ENCODE results near the gene HECTD1.
"Not testable (repeated sequence)": the region's sequence is repeated elsewhere in the genome, so short reads cannot be mapped to it uniquely, and the experiment has no call there.

The HECTD1 gene

DNA sequence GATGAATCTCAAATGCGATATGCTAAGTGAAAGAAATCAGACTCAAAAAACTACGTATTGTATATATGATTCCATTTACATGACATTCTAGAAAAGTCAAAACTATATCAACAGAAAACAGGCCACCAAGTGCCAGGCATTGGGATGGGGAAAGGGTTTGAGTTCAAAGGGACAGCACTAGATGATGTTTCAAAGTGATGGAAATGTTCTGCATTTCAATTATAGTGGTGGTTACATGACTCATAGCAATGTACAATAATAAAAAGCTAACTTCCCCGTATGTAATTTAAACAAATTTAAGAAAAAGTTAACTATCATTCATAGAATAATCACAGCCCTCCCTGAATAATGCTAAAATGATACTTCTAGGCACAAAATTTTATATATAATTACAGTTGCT, 13.5 kb downstream of the HECTD1 start:
- no peak for DNase-seq (ENCODE audit: low read depth)

DNA sequence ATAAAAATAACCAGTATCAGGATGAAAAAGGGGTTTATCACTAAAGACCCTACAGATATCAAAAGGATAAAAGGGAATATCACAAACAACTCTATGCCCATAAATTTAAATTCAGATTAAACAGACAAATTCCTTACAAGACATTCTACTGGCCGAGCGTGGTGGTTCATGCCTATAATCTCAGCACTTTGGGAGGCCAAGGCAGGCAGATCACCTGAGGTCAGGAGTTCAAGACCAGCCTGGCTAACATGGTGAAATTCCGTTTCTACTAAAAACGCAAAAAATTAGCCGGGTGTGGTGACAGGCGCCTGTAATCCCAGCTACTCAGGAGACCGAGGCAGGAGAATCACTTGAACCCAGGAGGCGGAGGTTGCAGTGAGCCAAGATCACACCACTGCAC, 15.0 kb downstream of the HECTD1 start:
- DNase-seq (ENCODE audit: low read depth): not testable (repeated sequence)

DNA sequence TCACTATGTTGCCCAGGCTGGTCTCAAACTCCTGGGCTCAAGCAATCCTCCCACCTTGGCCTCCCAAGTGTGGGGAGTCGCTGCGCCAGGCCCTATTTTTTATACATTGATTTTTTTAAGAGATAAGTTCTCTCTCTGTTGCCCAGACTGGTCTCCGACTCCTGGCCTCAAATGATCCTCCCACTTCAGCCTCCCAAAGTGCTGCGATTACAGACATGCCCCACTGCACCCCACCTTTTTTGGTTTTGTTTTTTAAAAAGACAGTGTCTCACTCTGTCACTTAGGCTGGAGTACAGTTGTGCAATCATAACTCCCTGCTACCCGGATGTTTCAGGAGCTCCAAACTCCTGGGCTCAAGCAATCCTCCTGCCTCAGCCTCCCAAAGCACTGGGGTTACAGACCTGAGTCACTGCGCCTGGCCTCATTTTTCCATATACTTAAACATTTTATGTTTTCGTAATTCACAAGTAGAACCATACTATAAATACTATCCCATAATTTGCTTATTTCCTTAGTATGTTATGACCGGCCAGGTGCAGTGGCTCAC, 16.8 kb downstream of the HECTD1 start:
- no peak for DNase-seq (ENCODE audit: low read depth)

DNA sequence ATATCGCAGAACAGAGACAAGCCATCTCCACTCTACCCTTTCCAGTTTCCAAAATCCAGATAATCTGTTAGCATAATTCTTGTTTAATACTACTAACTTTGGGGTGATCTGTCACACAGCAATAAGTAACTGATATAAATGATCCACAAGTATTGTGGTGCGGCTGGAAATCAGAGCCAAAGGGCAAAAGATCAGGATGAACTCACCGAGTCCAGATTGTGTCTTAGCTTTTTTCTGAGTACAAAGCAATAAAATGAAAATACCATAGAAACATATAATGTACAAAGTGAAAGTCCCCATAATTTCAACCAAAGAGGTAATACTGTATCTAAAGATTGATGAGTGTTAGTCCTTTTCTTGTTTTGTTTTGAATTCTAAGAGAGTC, 17.4 kb downstream of the HECTD1 start:
- no peak for DNase-seq (ENCODE audit: low read depth)

DNA sequence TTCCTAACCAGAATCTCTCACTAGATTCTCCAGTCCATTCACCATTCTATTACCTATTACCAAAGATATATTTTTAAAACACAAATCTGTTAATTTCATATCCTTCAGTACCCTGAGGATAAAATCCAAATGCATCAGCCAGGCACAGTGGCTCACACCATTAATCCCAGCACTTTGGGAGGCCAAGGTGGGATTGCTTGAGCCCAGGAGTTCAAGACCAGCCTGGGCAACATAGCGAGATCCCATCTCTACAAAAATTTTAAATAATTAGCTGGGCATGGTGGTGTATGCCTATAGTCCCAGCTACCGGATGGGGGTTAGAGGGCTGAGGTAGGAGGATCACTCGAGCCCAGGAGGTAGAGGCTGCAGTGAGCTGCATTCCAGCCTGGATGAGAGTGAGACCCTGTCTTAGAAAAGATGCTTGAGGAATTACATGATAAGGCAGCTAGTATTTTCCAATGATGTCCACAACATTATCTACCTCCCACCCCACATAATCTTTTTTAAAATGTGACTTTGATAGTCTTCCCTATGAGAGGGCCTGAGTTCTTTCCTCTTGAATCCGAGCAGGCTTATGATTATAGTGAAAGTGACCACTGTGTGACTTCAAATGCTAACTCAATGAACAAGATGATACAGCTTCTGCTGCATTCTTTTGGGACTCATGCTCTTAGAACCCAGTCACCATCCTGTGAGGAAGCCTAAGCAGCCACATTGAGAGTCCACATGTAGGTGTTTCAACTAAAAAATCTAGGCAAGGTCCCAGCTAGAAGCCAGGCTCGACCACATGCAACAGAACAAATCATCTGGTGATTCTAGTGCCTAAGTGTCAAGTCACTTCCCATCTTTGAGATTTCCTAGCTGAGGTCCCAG, 18.0 kb downstream of the HECTD1 start:
- DNase-seq (ENCODE audit: low read depth): no peak

DNA sequence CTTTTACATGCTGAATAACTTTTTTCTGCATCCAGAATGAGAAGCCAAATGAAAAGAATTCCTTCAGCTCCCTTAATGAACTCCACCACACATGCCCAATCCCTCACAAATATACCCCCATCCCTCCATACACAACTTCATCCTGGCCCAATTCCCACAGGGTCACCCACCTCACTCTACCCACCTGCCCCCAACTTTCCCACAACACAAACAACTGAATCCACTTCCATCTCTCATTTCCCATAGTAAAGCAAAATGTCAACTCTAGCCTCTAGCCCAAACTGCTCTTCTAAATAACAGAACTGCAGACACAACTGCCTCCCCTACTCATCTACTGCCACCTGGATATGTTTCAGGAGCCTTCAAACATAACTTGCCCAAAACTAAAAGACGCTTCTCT, 18.8 kb downstream of the HECTD1 start:
- no peak for DNase-seq (ENCODE audit: low read depth)

DNA sequence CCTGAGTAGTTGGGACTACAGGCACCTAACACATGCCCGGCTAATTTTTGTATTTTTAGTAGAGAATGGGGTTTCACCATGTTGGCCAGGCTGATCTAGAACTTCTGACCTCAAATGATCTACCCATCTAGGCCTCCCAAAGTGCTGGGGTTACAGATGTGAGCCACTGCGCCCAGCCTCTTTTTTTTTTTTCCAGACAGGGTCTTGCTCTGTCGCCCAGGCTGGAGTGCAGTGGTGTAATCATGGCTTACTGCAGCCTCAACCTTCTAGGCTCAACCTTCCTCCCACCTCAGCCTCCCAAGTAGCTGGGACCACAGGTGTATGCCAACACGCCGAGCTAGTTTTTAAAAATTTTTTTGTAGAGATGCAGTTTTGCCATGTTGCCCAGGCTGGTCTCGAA, 25.6 kb downstream of the HECTD1 start:
- not testable (repeated sequence) for DNase-seq (ENCODE audit: low read depth)

DNA sequence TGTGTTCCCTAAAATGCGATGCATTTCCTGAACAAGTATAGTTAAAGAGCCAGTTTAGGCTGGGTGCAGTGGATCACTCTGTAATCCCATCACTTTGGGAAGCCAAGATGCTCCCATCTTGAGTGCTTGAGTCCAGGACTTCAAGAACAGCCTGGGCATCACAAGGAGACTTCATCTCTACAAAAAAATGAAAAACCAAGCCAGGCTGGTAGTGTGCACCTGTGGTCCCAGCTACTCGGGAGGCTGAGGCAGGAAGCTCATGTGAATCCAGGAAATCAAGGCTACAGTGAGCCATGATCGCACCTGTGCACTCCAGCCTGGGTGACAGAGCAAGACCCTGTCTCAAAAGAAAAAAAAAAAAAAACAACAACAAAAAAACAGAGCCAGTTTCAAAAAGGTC, 26.3 kb downstream of the HECTD1 start:
- DNase-seq (ENCODE audit: low read depth): no peak

DNA sequence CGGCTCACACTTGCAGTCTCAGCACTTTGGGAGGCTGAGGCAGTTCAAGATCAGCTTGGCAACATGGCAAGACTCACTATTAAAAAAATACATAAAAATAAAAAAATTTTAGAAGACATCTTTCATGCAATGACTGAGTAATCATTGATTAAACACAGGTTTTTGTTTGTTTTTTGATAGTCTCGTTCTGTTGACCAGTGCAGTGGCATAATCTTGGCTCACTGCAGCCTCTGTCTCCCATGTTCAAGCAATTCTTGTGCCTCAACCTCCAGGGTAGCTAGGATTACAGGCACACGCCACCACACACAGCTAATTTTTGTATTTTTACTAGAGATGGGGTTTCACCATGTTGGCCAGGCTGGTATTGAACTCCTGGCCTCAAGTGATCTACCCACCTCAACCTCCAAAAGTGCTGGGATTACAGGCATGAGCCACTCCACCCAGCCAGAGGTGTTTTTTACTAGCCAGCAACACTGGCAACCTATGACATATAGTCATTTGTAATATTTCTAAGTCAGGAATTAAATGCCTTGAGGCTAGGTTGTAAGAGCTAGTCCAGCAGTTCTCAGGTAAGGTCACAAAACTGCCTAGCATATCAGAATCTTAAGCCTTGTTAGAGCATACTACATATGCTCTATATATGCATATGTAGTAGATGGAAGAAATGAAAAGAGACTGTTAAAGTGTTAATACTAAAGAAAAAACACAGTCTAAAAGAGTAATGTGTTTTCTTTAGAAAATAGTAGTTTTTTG, 27.1 kb downstream of the HECTD1 start:
- no peak for DNase-seq (ENCODE audit: low read depth)

DNA sequence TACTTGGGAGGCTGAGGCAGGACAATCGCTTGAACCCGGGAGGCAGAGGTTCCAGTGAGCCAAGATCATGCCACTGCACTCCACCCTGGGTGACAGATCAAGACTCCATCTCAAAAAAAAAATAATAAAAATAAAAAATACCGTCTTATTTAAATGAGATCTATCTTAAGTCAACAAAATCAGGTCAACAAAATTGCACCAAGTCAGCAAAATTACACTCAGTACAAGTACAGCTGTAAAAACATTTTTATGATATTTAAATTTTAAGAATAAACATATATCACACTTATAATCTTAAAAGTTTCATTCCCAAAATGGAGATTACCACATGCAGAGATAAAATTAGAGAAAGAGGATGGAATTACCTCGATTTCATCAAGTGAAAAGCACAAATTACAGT, 33.2 kb downstream of the HECTD1 start:
- DNase-seq (ENCODE audit: low read depth): no peak

DNA sequence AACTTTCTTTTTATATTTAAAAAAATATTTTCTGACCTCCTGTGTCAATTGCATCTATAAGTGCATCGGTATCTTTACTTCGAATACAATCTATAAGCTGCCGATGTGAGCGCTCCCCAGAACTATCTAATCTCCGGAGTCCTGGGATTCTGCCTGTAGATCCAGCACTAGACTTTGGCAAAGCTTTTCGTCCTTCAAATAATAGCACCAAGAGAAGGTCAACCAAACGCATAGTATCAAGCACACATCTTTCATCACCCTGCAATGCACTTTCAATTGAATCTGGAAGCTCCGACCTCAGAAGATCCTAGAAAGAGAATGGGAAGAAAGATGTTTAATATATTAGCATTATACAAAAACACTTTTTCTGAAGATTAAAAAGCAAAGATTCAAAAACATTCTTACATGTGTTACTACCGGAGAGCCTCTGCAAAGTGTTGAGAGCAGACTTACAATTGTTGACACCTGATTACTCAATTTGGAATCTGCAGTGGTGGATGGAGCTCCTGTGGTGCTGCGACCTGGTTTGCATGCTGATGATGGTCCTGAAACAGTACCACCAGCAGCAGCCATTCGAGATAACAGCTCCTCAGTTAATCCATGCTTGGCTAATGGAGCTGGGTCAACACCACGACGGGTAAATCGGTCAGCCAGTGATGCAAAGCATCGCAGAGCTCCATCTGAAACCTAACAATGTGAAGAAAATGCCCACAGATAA, 34.3 kb downstream of the HECTD1 start:
- DNase-seq (ENCODE audit: low read depth): no peak

DNA sequence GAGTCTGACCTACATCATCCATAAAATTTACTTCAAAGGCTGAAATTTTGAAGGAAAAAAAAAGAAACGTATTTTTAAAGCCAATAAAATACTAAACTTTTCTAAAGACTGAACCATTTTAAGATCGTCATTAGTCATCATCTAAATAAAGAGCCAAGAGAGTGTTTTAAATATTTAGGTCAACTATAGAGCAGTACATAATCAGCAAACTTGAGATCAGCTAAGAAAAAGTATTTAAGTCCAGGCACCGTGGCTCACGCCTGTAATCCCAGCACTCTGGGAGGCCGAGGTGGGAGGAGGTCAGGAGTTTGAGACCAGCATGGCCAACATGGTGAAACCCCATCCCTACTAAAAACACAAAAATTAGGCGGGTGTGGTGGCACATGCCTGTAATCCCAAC, 35.5 kb downstream of the HECTD1 start:
- no peak for DNase-seq (ENCODE audit: low read depth)

DNA sequence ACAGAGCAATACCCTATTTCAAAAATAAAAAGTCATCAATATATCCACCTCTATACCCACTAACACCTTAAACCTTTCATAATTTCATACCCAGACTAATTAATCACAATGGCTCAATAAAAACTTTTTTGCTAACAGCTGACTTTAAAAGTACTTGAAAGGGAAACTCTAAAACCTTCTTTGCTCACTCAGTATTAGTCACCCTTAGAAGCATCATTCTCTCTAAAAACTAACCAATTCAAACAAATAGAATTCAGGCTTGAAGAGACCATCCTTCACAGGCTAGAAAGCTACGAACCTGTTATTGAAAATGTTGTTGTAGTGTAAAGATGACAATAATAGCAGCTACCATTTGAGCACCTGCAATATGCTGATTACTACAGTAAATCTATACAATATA, 37.2 kb downstream of the HECTD1 start:
- no peak for DNase-seq (ENCODE audit: low read depth)

DNA sequence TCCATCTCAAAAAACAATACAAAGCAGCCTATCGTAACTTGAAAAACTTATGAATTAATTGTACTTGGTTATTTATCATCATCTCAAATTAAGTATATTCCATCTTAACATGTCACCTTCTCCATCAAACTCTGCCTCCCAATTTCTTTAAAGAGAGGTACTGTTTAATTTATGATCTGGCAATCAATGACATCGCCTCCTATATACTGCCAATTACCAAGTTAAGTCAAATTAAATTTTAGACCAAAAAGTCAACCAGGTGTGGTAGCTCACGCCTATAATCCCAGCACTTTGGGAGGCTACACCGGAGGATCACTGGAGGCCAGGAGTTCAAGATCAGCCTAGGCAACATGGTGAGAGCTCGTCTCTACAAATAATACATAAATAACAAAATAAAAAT, 37.7 kb downstream of the HECTD1 start:
- DNase-seq (ENCODE audit: low read depth): no peak

DNA sequence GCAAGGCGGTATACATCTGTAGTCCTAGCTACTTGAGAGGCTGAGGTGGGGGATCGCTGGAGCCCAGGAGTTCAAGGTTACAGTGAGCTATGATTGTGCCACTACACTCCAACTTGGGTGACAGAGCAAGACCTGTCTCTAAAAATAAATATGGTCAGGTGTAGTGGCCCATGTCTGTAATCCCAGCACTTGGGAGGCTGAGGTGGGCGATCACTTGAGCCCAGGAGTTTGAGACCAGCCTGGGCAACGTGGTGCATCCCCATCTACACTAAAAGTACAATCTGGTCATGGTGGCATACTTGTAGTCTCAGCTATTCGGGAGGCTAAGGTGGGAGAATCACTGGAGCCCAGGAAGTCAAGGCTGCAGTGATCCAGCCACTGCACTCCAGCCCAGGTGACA, 40.6 kb downstream of the HECTD1 start:
- DNase-seq (ENCODE audit: low read depth): no peak

DNA sequence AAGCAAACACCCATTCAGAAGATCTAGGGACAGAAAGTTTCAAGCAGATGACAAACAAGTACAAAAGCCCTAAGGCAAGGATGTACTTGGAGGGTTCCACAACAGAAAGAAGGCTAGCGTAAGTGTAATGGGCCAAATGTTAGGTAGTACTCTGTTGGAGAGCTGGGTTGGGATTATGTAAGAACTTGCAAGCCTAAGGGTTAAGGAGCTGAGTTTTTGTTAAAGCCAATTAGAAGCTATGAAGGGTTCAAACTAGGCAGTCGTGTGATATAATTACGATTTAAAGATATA, 41.4 kb downstream of the HECTD1 start:
- DNase-seq (ENCODE audit: low read depth): no peak

DNA sequence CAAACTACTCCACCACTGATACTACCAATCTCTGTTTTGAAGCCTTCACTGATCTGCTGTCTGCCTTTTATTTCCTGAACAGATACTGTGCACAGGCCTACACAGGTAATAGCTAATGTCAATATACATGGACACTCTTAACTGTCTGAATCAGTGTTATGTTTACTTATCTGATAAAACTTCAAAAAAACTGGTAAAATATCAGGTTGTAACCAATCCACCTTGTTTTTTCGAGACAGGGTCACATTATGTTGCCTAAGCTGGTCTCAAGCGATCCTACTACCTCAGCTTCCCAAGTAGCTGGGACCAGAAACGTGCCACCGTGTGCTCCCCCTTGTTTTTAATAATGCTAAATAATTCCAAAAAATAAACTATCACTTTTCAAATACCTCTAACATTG, 43.5 kb downstream of the HECTD1 start:
- DNase-seq (ENCODE audit: low read depth): no peak

DNA sequence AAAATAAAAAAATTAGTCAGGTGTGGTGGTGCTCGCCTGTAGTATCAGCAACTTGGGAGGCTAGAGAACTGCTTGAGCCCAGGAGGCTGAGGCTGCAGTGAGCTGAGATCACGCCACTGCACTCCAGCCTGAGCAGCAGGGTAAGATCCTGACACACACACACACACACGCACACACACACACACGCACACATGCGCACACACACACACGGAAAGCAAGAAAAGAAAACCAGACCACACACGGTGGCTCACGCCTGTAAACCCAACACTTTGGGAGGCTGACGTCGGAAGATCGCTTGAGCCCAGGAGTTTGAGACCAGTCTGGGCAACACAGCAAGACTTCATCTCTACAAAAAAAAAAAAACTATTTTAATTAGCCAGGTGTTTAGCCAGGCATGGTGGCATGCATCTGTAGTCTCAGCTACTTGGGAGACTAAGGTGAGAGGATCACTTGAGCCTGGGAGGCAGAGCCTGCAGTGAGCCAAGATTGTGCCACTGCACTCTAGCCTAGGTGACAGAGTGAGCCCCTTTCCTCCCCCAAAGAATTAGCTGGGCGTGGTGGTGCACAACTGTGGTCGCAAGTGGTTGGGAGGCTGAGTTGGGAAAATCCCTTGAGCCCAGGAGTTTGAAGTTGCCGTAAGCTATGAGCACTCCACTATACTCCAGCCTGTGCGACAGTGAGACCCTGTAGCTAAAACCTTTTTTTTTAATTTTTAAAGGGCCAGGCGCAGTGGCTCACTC, 44.5 kb downstream of the HECTD1 start:
- no peak for DNase-seq (ENCODE audit: low read depth)

DNA sequence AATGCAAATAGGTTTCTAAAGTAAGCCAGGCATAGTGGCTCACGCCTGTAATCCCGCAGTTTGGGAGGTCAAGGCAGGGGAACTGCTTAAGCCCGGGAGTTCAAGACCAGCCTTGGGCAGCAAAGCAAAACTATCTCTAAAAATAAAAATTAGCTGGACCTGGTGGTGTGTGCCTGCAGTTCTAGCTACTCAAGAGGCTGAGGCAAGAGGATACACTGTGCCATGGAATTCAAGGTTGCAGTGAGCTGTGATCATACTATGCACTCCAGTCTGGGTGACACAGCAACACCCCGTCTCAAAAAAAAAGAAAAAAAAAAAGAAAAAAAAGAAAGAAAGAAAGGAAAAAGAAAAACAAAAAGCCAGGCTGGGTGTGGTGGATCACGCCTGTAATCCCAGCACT, 46.3 kb downstream of the HECTD1 start:
- no peak for DNase-seq (ENCODE audit: low read depth)

DNA sequence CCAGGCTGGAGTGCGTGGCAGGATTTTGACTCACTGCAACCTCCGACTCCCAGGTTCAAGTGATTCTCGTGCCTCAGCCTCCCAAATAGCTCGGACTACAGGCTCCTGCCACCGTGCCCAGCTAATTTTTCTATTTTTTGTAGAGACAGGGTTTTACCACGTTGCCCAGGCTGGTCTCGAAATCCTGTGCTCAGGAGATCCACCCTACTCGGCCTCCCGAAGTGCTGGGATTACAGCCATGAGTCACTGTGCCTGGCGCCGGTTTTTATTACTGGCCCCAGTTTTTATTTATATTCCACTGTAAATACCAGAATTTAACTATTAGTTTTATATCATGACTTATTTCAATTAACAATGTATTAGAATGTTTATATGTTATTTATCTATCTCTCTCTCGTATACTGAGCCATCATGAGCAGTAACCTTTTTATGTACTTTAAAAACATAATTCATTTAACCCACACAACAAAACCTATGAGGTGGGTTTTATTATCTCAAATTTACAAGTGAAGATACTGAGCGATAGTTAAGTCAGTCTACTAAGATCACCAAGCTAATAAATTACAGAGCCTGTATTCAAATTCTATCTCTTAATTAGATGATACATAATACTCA, 47.8 kb downstream of the HECTD1 start:
- DNase-seq (ENCODE audit: low read depth): peak; percentile 20

DNA sequence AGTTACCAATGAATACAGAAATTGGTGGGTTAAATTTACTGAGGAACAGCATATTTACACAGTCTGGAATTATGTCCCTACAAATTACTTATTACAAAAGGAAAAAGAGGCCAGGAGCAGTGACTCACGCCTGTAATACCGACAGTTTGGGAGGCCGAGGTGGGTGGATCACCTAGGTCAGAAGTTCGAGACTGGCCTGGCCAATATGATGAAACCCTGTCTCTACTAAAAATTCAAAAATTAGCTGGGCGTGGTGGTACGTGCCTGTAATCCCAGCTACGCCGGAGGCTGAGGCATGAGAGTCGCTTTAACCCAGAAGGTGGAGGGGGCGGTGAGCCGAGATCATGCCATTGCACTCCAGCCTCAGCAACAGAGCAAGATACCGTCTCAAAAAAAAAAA, 52.6 kb downstream of the HECTD1 start:
- DNase-seq (ENCODE audit: low read depth): no peak
